CD4-positive, alpha-beta T cell treated with Interleukin-4 for 1 hour (primary cell): ENCODE results near the gene GJD4.

ENCODE experiments used
- DNase-seq, 2 donors: peaks; one replicate each; pipeline ENCODE4 v3.0.0-alpha.2; 2020 to 2022

Gene GJD4

GRCh38 chr10:35579726-35580422, 25.3 kb upstream of the GJD4 start:
- DNase-seq = no peak

- DNase-seq = no peak
Observed at GRCh38 chr10:35580423-35580770, 24.7 kb upstream of the GJD4 start.

- DNase-seq = no peak
Observed at GRCh38 chr10:35581655-35582054, 23.5 kb upstream of the GJD4 start.

- DNase-seq = no peak
Observed at GRCh38 chr10:35584946-35585345, 20.2 kb upstream of the GJD4 start.

GRCh38 chr10:35585356-35585755, 19.8 kb upstream of the GJD4 start:
- no peak for DNase-seq

GRCh38 chr10:35585903-35586535, 19.1 kb upstream of the GJD4 start:
- DNase-seq = no peak

- DNase-seq = no peak
Observed at GRCh38 chr10:35588836-35589235, 16.3 kb upstream of the GJD4 start.

- DNase-seq = no peak
Observed at GRCh38 chr10:35592441-35592840, 12.7 kb upstream of the GJD4 start.

- no peak for DNase-seq
Observed at GRCh38 chr10:35594115-35595079, 10.7 kb upstream of the GJD4 start.

- no peak for DNase-seq
Observed at GRCh38 chr10:35595106-35595505, 10.0 kb upstream of the GJD4 start.

- DNase-seq = no peak
Observed at GRCh38 chr10:35598379-35598778, 6.8 kb upstream of the GJD4 start.

GRCh38 chr10:35600193-35600592, 4.9 kb upstream of the GJD4 start:
- DNase-seq = no peak

- DNase-seq = no peak
Observed at GRCh38 chr10:35606430-35606829, 1.3 kb downstream of the GJD4 start.

GRCh38 chr10:35607475-35608327, 2.6 kb downstream of the GJD4 start:
- no peak for DNase-seq

- DNase-seq = no peak
Observed at GRCh38 chr10:35608328-35608672, 3.2 kb downstream of the GJD4 start.

- DNase-seq = no peak
Observed at GRCh38 chr10:35611750-35612149, 6.6 kb downstream of the GJD4 start.

GRCh38 chr10:35612385-35613106, 7.4 kb downstream of the GJD4 start:
- no peak for DNase-seq

- no peak for DNase-seq
Observed at GRCh38 chr10:35613107-35613440, 7.9 kb downstream of the GJD4 start.

- DNase-seq = no peak
Observed at GRCh38 chr10:35613597-35614226, 8.6 kb downstream of the GJD4 start.

GRCh38 chr10:35614312-35614711, 9.2 kb downstream of the GJD4 start:
- DNase-seq = no peak

GRCh38 chr10:35626971-35627507, 21.9 kb downstream of the GJD4 start:
- no peak for DNase-seq

- DNase-seq = no peak
Observed at GRCh38 chr10:35631404-35631803, 26.3 kb downstream of the GJD4 start.
